H9 (cell line): ENCODE results near the gene KDM3A. TPM values are rescaled to one million over a fixed set of nuclear protein-coding genes. Genes with fewer than 3 reads are reported as not detected.

Experiments used
- DNase-seq: peaks from one replicate; pipeline ENCODE4 v3.0.0-alpha.2; 2017
- H2AFZ ChIP-seq: one replicate; pipeline ENCODE4 v1.6.1; 2013; ENCODE audit warnings: mild to moderate bottlenecking, low read length, control low read depth, moderate library complexity
- H2AK5ac ChIP-seq: 2 replicates; pipeline ENCODE4 v1.6.1; 2013; ENCODE audit warnings: low read length, control low read depth, mixed read lengths; ENCODE audit not compliant: insufficient read length
- H2BK120ac ChIP-seq: one replicate; pipeline ENCODE4 v1.6.1; 2013; ENCODE audit warnings: low read depth, mild to moderate bottlenecking, low read length, control low read depth, inconsistent platforms; ENCODE audit not compliant: poor library complexity, severe bottlenecking
- H2BK12ac ChIP-seq: 2 replicates; pipeline ENCODE4 v1.6.1; 2013; ENCODE audit warnings: low read length, control low read depth, mixed read lengths, low read depth; ENCODE audit not compliant: insufficient read length
- H2BK15ac ChIP-seq: 2 replicates; pipeline ENCODE4 v1.6.1; 2013; ENCODE audit warnings: low read depth, low read length, control low read depth
- H2BK20ac ChIP-seq: one replicate; pipeline ENCODE4 v1.6.1; 2013; ENCODE audit warnings: low read depth, mild to moderate bottlenecking, low read length, control low read depth, inconsistent platforms; ENCODE audit not compliant: poor library complexity, severe bottlenecking
- H2BK5ac ChIP-seq: 2 replicates; pipeline ENCODE4 v1.6.1; 2013; ENCODE audit warnings: low read length, control low read depth, mixed read lengths; ENCODE audit not compliant: insufficient read length
- H3K14ac ChIP-seq: 2 replicates; pipeline ENCODE4 v1.6.1; 2013; ENCODE audit warnings: low read length, control low read depth; ENCODE audit not compliant: insufficient read depth
- H3K18ac ChIP-seq: 2 replicates; pipeline ENCODE4 v1.6.1; 2013; ENCODE audit warnings: low read depth, mild to moderate bottlenecking, mixed read lengths, low read length, control low read depth; ENCODE audit not compliant: insufficient read length
- H3K23ac ChIP-seq: 2 replicates; pipeline ENCODE4 v1.6.1; 2013; ENCODE audit warnings: low read length, control low read depth, mixed read lengths, low read depth; ENCODE audit not compliant: insufficient read length
- H3K23me2 ChIP-seq: 2 replicates; pipeline ENCODE4 v1.6.1; 2013; ENCODE audit warnings: low read depth, mild to moderate bottlenecking, mixed read lengths, low read length, control low read depth; ENCODE audit not compliant: insufficient read length, poor library complexity, severe bottlenecking
- H3K27ac ChIP-seq: 2 replicates; pipeline ENCODE4 v1.5.1; 2013; ENCODE audit warnings: low read length, control low read depth, mixed read lengths, low read depth; ENCODE audit not compliant: insufficient read length
- H3K27me3 ChIP-seq: 2 replicates; pipeline ENCODE4 v1.6.1; 2013; ENCODE audit warnings: low read length, control low read depth, inconsistent platforms; ENCODE audit not compliant: insufficient read depth
- H3K4ac ChIP-seq: 2 replicates; pipeline ENCODE4 v1.6.1; 2013; ENCODE audit warnings: low read depth, mild to moderate bottlenecking, control low read depth, inconsistent platforms, low read length, moderate library complexity
- H3K4me1 ChIP-seq: 2 replicates; pipeline ENCODE4 v1.6.1; 2013; ENCODE audit warnings: low read length, control low read depth, inconsistent platforms; ENCODE audit not compliant: insufficient read depth
- H3K4me2 ChIP-seq: 2 replicates; pipeline ENCODE4 v1.6.1; 2013; ENCODE audit warnings: low read length, control low read depth, mixed read lengths; ENCODE audit not compliant: insufficient read length, insufficient read depth
- H3K56ac ChIP-seq: 2 replicates; pipeline ENCODE4 v1.6.1; 2013; ENCODE audit warnings: low read depth, mild to moderate bottlenecking, mixed read lengths, low read length, control low read depth; ENCODE audit not compliant: insufficient read length
- H3K79me1 ChIP-seq: 2 replicates; pipeline ENCODE4 v1.6.1; 2013; ENCODE audit warnings: low read depth, mild to moderate bottlenecking, moderate library complexity, low read length, control low read depth, inconsistent platforms; ENCODE audit not compliant: insufficient read depth, poor library complexity, severe bottlenecking
- H3K79me2 ChIP-seq: 2 replicates; pipeline ENCODE4 v1.6.1; 2013; ENCODE audit warnings: low read length, control low read depth, inconsistent platforms; ENCODE audit not compliant: insufficient read depth
- H3K9ac ChIP-seq: 2 replicates; pipeline ENCODE4 v1.6.1; 2013; ENCODE audit warnings: low read length, control low read depth, mixed read lengths; ENCODE audit not compliant: insufficient read length; ENCODE audit errors: extremely low read depth
- H3K9me3 ChIP-seq: one replicate; pipeline ENCODE4 v1.6.1; 2013; ENCODE audit warnings: low read depth, low read length, inconsistent platforms; ENCODE audit not compliant: control insufficient read depth
- H3T11ph ChIP-seq: one replicate; pipeline ENCODE4 v1.6.1; 2013; ENCODE audit warnings: mild to moderate bottlenecking, low read length, control low read depth, inconsistent platforms
- H4K20me1 ChIP-seq: one replicate; pipeline ENCODE4 v1.6.1; 2013; ENCODE audit not compliant: control insufficient read depth, insufficient read length, insufficient read depth
- H4K5ac ChIP-seq: 2 replicates; pipeline ENCODE4 v1.6.1; 2013; ENCODE audit warnings: low read depth, mild to moderate bottlenecking, mixed read lengths, low read length, control low read depth; ENCODE audit not compliant: insufficient read length
- H4K8ac ChIP-seq: replicated peaks from 2 replicates; pipeline ENCODE4 v1.6.1; 2013; ENCODE audit warnings: low read length, control low read depth, mixed read lengths, low read depth; ENCODE audit not compliant: insufficient read length
- H4K91ac ChIP-seq: 2 replicates; pipeline ENCODE4 v1.6.1; 2013; ENCODE audit warnings: low read depth, mild to moderate bottlenecking, moderate library complexity, mixed read lengths, low read length, control low read depth; ENCODE audit not compliant: insufficient read length
- H3K27ac Mint-ChIP-seq, 3 experiments: 2 replicates in 2 of 3; 3 replicates in 1 of 3; pipeline ENCODE4 v1.8.0; 2020 to 2021; ENCODE audit warnings: mixed read lengths in 3 of 3, mild to moderate bottlenecking in 1 of 3, moderate library complexity in 1 of 3
- H3K27me3 Mint-ChIP-seq: 2 replicates; pipeline ENCODE4 v1.8.0; 2021; ENCODE audit warnings: low read depth, mild to moderate bottlenecking, moderate library complexity, mixed read lengths
- H3K36me3 Mint-ChIP-seq, 3 experiments: 2 replicates in 2 of 3; 3 replicates in 1 of 3; pipeline ENCODE4 v1.8.0; 2020 to 2021; ENCODE audit warnings: low read depth in 3 of 3, mixed read lengths in 3 of 3; ENCODE audit not compliant: insufficient read depth in 1 of 3
- H3K4me1 Mint-ChIP-seq, 2 experiments: 2 replicates each; pipeline ENCODE4 v1.8.0; 2020; ENCODE audit warnings: mixed read lengths in 2 of 2
- H3K4me3 Mint-ChIP-seq, 2 experiments: 2 replicates in 1 of 2; 3 replicates in 1 of 2; pipeline ENCODE4 v1.8.0; 2020 to 2021; ENCODE audit warnings: mild to moderate bottlenecking in 2 of 2, mixed read lengths in 2 of 2, moderate library complexity in 1 of 2
- H3K9me3 Mint-ChIP-seq, 2 experiments: 2 replicates in 1 of 2; 3 replicates in 1 of 2; pipeline ENCODE4 v1.8.0; 2020; ENCODE audit warnings: mild to moderate bottlenecking in 2 of 2, mixed read lengths in 2 of 2, moderate library complexity in 1 of 2
- CTCF ChIP-seq: fragments of 200-600 bp; sonication (generic); conservative IDR thresholded peaks from 3 replicates; pipeline ENCODE4 v1.8.0; 2021; ENCODE audit warnings: antibody characterized with exemption, mild to moderate bottlenecking
- WGBS: extraction: QIAGEN DNeasy Blood & Tissue Kit; methylation state at CpG from one replicate; pipeline ENCODE4 v1.1.7; 2013; ENCODE audit warnings: missing lambda C conversion rate, low lambda C conversion rate, mixed read lengths; ENCODE audit not compliant: insufficient read length; ENCODE audit errors: extremely low coverage; 5-methylcytosine and 5-hydroxymethylcytosine counted together
- total RNA-seq: library from RNA; stranded (reverse); gene quantifications from 2 replicates; pipeline ENCODE4 v1.2.1, GENCODE V29; 2021

The KDM3A gene
- total RNA-seq, 1 experiment from 2014 or later = 28.1 TPM

GRCh38 chr2:86392873-86393518 lies 48.2 kb upstream of the KDM3A start:
- no peak overlapping the region for H2AFZ ChIP-seq
- H4K8ac ChIP-seq = no peak overlapping the region
- no peak overlapping the region for H3K27ac ChIP-seq
- no peak for DNase-seq
- no peaks in the 10 kb centered on the region for H4K20me1 ChIP-seq
- no peaks in the 10 kb centered on the region for H3K27me3 ChIP-seq
- Mint-ChIP-seq H3K9me3 (peaks cover 6% of the 10 kb centered on the region in 2 experiments; a peak in 4 of 5 replicates), H3K36me3 (no peaks in the 10 kb centered on the region), H3K27me3 (peaks cover 9% of the 10 kb centered on the region), H3K4me3 (no peak overlapping the region), H3K27ac (no peak overlapping the region), H3K4me1 (no peaks in the 10 kb centered on the region)
- no CpG with 5 or more reads among the region's 6 CpGs for WGBS
- H3K4me2 ChIP-seq = no peak overlapping the region
- no peak overlapping the region for H3K9ac ChIP-seq
- no peaks in the 10 kb centered on the region for H3K79me1 ChIP-seq
- no peak overlapping the region for H4K91ac ChIP-seq
- H3K4me1 ChIP-seq = no peaks in the 10 kb centered on the region
- H3K23ac ChIP-seq = no peak overlapping the region
- H3K9me3 ChIP-seq = no peaks in the 10 kb centered on the region
- H2AK5ac ChIP-seq = no peak overlapping the region
- no peaks in the 10 kb centered on the region for H3K79me2 ChIP-seq
- no peak overlapping the region for H3T11ph ChIP-seq
- no peak overlapping the region for H2BK5ac ChIP-seq
- no peak overlapping the region for H2BK15ac ChIP-seq
- no peak overlapping the region for H3K56ac ChIP-seq
- no peak overlapping the region for H2BK120ac ChIP-seq
- H2BK20ac ChIP-seq = no peak overlapping the region
- H2BK12ac ChIP-seq = no peak overlapping the region
- no peak for TF ChIP-seq CTCF
- no peak overlapping the region for H3K4ac ChIP-seq
- no peak overlapping the region for H3K14ac ChIP-seq
- no peaks in the 10 kb centered on the region for H3K23me2 ChIP-seq
- no peak overlapping the region for H3K18ac ChIP-seq
- no peak overlapping the region for H4K5ac ChIP-seq
